IPS-15b (cell line): ENCODE results near the gene SLC25A46.
A peak's percentile ranks its signal among the peaks of the same experiment; 100 is the strongest.
"Not testable (repeated sequence)": the region's sequence is repeated elsewhere in the genome, so short reads cannot be mapped to it uniquely, and the experiment has no call there.

Source experiments
- H3K27me3 ChIP-seq: one replicate; pipeline ENCODE4 v1.6.1; 2013; ENCODE audit warnings: low read length; ENCODE audit not compliant: control insufficient read depth, insufficient read depth
- H3K36me3 ChIP-seq: one replicate; pipeline ENCODE4 v1.6.1; 2013; ENCODE audit warnings: low read length; ENCODE audit not compliant: control insufficient read depth, insufficient read depth
- H3K4me1 ChIP-seq: one replicate; pipeline ENCODE4 v1.6.1; 2013; ENCODE audit warnings: mild to moderate bottlenecking, low read length; ENCODE audit not compliant: control insufficient read depth, insufficient read depth
- H3K4me3 ChIP-seq: one replicate; pipeline ENCODE4 v1.5.1; 2013; ENCODE audit warnings: low read depth, low read length
- H3K9ac ChIP-seq: one replicate; pipeline ENCODE4 v1.6.1; 2013; ENCODE audit warnings: low read depth, mild to moderate bottlenecking, low read length
- H3K9me3 ChIP-seq: one replicate; pipeline ENCODE4 v1.6.1; 2013; ENCODE audit warnings: mild to moderate bottlenecking, low read length; ENCODE audit not compliant: control insufficient read depth, insufficient read depth

Gene SLC25A46

DNA sequence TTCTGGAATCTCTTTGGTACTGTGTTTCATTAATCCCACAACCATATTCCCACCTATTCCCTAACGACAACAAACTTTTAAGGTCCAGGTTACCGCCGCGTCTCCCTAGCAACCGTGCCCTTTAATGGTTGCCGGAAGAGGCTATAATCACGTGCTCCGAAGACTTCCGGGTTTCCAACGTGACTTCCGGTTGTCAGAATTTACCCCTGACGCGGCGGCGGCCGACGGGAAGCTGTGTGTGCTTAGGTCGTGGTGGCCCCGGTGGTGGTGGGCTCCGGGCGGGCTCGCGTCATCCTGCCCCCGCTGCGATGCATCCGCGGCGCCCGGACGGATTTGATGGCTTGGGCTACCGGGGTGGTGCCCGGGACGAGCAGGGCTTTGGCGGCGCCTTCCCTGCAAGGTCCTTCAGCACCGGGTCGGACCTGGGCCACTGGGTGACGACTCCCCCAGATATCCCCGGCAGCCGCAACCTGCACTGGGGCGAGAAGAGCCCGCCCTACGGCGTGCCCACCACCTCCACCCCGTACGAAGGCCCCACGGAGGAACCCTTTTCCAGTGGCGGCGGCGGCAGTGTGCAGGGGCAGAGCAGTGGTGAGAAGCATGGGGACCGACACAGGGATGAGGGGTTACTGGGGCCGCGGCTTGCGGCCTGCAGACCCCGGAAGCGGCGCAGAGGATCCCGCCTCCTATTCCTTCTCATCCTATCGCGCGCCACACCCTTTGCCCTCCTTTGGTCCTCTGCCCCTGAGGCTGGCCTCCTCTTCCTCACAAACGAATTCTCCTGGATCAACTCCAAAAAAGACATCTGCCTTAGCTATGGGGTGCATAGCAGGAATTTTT is at the start of gene SLC25A46:
Gene SLC25A46, plus strand, starts transcription at position 196 of the 840 bp plus-strand sequence. Its CDS starts 113 bp downstream, at position 309.
- Histone ChIP-seq H3K4me3 (peak within 1 kb of the TSS; percentile 82), H3K27me3 (no peaks in the 10 kb centered on the region), H3K9ac (peak within 1 kb of the TSS; percentile 71), H3K9me3 (no peaks in the 10 kb centered on the region), H3K4me1 (no peaks in the 10 kb centered on the region), H3K36me3 (no peaks in the 10 kb centered on the region)

DNA sequence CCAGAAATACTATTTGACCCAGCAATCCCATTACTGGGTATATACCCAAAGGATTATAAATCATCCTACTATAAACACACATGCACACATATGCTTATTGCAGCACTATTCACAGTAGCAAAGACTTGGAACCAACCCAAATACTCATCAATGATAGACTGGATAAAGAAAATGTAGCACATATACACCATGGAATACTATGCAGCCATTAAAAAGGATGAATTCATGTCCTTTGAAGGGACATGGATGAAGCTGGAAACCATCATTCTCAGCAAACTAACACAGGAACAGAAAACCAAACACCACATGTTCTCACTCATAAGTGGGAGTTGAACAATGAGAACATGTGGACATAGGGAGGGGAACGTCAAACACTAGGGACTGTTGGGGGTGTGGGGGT is 48.2 kb upstream of the SLC25A46 start:
- H3K9me3 ChIP-seq, H3K4me1 ChIP-seq, H3K4me3 ChIP-seq, H3K36me3 ChIP-seq, H3K27me3 ChIP-seq, H3K9ac ChIP-seq: not testable (repeated sequence)

DNA sequence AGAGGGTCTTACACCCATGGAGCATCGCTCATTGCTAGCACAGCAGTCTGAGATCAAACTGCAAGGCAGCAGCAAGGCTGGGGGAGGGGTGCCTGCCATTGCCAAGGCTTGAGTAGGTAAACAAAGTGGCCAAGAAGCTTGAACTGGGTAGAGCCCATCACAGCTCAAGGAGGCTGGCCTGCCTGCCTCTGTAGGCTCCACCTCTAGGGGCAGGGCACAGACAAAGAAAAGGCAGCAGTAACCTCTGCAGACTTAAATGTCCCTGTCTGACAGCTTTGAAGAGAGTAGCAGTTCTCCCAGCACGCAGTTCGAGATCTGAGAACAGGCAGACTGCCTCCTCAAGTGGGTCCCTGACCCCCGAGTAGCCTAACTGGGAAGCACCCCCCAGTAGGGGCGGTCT is 46.1 kb upstream of the SLC25A46 start:
- H3K4me1 ChIP-seq, H3K36me3 ChIP-seq, H3K27me3 ChIP-seq, H3K9ac ChIP-seq, H3K9me3 ChIP-seq, H3K4me3 ChIP-seq: not testable (repeated sequence)

DNA sequence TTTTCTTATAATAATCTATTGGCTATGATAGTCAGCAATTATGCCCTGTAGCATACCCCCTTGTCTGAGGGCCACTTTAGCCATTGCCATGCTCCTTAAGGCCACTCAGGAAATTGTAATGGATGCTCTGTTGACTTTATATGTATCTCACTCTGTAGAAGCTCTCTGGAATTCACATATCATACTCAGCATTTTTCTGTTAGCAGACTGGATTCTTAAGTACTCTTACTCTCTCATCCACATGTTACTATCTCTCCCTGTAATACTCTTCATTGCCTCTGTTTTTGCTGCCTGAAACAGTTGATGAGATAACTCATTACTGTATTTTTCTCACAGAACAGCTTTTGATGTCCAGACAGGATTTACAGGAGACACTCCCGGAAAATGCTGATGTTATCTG is 36.5 kb upstream of the SLC25A46 start:
- Histone ChIP-seq H3K9me3 (no peaks in the 10 kb centered on the region), H3K4me1 (no peaks in the 10 kb centered on the region), H3K4me3 (no peak overlapping the region)

GRCh38 chr5:110702704-110703103 is 36.1 kb upstream of the SLC25A46 start:
- Histone ChIP-seq H3K9me3 (no peaks in the 10 kb centered on the region), H3K4me3 (no peak overlapping the region), H3K27me3 (no peaks in the 10 kb centered on the region), H3K36me3 (no peaks in the 10 kb centered on the region), H3K4me1 (no peaks in the 10 kb centered on the region), H3K9ac (no peak overlapping the region)

More for the DNA sequence above, 36.5 kb upstream of the SLC25A46 start:
- no peak overlapping the region for H3K9ac ChIP-seq
- no peaks in the 10 kb centered on the region for H3K27me3 ChIP-seq
- no peaks in the 10 kb centered on the region for H3K36me3 ChIP-seq

- Histone ChIP-seq H3K4me3 (no peak overlapping the region), H3K27me3 (no peaks in the 10 kb centered on the region), H3K9me3 (no peaks in the 10 kb centered on the region), H3K4me1 (no peaks in the 10 kb centered on the region), H3K36me3 (no peaks in the 10 kb centered on the region), H3K9ac (no peak overlapping the region)
These were observed 35.3 kb upstream of the SLC25A46 start for GRCh38 chr5:110703481-110703880.

GRCh38 chr5:110705349-110705748 is 33.5 kb upstream of the SLC25A46 start:
- Histone ChIP-seq H3K27me3 (no peaks in the 10 kb centered on the region), H3K4me3 (no peak overlapping the region), H3K4me1 (no peaks in the 10 kb centered on the region), H3K36me3 (no peaks in the 10 kb centered on the region), H3K9me3 (no peaks in the 10 kb centered on the region), H3K9ac (no peak overlapping the region)

DNA sequence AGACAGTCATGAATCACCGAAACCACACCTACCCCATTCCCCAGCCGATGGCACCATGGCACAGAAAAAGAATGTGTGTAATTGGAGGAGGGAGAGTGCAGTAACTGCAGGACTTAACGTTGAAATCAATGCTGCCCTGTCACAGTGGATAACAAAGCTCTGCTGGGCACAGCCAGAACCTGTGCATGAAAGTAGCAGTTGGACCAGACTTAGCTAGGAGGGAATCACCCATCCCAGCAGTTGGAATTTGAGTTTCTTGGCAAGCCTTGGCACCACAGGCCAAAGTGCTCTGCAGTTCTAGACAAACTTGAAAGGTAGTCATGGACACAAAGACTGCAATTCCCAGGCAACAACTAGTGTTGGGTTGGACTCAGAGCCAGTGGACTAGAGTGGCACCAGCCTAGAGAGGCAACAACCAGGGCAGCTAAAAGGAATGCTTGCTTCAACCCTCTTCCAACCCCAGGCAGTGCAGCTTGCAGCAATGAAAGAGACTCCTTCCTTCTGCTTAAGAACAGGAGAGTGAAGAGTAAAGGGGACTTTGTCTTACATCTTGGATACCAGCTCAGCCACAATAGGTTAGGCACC is 31.5 kb upstream of the SLC25A46 start:
- H3K36me3 ChIP-seq: no peaks in the 10 kb centered on the region
- H3K4me1 ChIP-seq: no peaks in the 10 kb centered on the region
- no peak overlapping the region for H3K9ac ChIP-seq
- no peak overlapping the region for H3K4me3 ChIP-seq
- no peaks in the 10 kb centered on the region for H3K27me3 ChIP-seq
- H3K9me3 ChIP-seq: no peaks in the 10 kb centered on the region

DNA sequence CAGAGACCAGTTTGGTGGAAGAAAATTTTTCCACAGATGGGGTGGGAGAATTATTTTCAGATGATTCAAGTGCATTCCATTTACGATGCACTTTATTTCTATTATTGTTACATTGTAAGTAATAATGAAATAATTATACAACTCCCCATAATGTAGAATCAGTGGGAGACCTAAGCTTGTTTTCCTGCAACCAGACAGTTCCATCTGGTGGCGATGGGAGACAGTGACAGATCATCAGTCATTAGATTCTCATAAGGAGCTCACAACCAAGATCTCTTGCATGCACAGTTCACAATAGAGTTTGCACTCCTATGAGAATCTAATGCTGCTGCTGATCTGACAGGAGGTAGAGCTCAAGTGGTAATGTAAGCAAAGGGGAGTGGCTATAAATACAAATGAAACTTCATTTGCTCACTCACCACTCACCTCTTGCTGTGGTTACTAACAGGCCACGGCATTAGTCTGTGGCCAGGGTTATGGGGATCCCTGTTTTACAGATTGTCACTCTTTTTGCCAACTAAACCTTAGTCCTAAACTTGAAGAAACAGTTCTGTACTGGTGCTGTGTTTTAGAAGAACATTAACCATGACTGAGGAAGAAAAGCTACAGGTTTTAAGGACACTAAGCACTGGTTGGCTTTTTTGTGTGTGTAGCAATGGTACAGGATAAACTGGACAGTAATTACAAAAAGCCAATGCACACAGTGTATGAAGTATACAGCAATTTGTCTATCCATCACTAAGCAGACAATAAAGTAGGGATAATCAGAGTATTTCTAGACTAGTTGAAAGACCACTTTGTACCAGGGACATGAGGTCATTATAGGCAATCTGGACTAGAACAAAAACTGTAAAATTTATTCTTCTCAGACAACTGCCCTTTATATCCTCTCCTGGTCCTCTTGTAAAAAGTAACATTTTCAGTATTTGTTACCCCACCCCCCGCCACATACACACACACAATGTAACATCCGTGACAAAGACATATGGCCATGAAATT is 22.3 kb upstream of the SLC25A46 start:
- Histone ChIP-seq H3K4me3 (no peak overlapping the region), H3K27me3 (no peaks in the 10 kb centered on the region), H3K36me3 (no peaks in the 10 kb centered on the region), H3K4me1 (no peaks in the 10 kb centered on the region), H3K9me3 (no peaks in the 10 kb centered on the region), H3K9ac (no peak overlapping the region)

GRCh38 chr5:110718311-110718710 is 20.5 kb upstream of the SLC25A46 start:
- Histone ChIP-seq H3K27me3 (no peaks in the 10 kb centered on the region), H3K4me3 (no peak overlapping the region), H3K9ac (no peak overlapping the region), H3K9me3 (no peaks in the 10 kb centered on the region), H3K36me3 (no peaks in the 10 kb centered on the region), H3K4me1 (no peaks in the 10 kb centered on the region)

- no peaks in the 10 kb centered on the region for H3K4me1 ChIP-seq
- H3K4me3 ChIP-seq: peak within 1 kb of the TSS; percentile 47
- no peaks in the 10 kb centered on the region for H3K9me3 ChIP-seq
- no peaks in the 10 kb centered on the region for H3K27me3 ChIP-seq
- peak within 1 kb of the TSS; percentile 19 for H3K9ac ChIP-seq
- H3K36me3 ChIP-seq: no peaks in the 10 kb centered on the region
These were observed 12.4 kb upstream of the SLC25A46 start, which contains the start of gene TMEM232 for GRCh38 chr5:110726249-110727024. TMEM232 (minus strand) TSS chr5:110726671; CDS start chr5:110667352, 59,319 bp downstream.
